NK-92 (cell line): ENCODE results near the gene EQTN.

ENCODE experiments used
- DNase-seq: peaks from one replicate; lab custom pipeline; 2025; ENCODE audit not compliant: unreplicated experiment; lab: John Stamatoyannopoulos, UW

Gene EQTN

DNA sequence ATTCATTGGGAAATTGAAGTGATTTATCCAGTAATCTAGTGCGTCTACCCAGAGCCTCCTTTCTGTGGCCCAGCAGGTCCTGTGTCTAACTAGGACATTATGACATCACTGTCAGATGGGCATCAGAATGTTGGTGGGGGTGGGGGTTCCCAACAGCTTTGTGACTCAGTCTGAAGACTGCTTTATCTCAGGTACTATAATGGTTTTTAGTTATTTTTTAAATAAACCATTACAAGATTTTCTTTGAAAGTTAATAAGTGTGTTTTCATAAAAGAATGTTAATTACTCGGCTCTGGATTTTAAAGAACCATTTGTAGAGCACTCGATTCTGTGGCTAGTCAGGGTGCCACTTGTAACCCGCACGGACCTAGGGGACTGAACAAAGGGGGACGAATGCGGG lies at the start of gene EQTN:
Gene EQTN, minus strand, starts transcription at position 101 of the 400 bp plus-strand sequence. Its CDS starts 95 bp downstream, at position 6.
- DNase-seq = no peak

DNA sequence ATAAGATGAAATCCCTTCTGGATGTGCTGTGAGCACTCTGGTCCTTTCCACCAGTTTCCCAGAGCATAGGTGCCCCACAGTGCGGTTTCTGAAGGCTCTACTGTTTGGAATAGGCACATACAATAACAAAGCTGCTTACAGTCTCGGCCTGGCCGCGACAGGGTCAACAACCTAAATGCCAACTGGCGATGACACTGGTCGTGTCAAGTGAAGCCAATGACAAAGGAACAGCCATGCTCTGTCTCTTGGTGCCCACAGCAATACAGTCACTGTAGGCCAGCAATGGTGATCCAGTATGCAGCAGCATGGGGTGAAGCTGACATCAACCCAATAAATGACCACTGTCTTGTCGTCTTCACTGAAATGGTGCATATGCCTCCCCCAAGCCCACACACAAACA lies 47.8 kb upstream of the EQTN start:
- no peak for DNase-seq

DNA sequence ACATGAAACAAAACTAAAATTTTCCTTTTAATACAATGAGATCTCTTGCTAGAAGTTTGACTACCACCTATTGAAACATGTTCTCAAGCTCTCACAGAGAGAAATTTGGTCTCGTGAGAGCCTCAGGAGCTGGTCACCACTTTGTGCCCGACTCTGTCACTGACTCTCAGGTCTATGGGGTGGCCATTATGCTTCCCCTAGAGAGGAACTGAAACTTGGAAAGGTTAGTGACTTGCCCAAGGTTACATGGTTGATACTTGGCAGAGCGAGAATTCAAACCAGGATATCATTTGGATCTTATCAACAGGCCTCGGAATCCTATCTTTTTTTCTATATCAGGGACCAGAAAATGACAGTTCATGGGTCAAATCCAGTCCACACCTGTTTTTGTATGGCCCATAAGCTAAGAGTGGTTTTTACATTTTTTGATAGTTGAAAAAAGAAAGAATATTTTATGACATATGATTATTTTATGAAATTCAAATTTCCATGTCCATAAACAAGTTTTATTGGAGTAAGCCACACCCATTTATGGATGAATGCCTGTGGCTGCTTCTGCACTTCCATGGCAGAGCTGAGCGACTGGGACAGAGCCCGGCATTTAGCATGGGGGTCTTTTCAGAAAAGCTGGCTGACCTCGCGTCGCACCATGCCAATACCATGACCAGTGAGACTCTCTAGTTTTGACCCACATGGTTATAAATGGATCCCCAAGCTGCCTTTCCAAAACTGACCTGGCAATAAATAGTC lies 44.8 kb upstream of the EQTN start:
- DNase-seq = no peak

DNA sequence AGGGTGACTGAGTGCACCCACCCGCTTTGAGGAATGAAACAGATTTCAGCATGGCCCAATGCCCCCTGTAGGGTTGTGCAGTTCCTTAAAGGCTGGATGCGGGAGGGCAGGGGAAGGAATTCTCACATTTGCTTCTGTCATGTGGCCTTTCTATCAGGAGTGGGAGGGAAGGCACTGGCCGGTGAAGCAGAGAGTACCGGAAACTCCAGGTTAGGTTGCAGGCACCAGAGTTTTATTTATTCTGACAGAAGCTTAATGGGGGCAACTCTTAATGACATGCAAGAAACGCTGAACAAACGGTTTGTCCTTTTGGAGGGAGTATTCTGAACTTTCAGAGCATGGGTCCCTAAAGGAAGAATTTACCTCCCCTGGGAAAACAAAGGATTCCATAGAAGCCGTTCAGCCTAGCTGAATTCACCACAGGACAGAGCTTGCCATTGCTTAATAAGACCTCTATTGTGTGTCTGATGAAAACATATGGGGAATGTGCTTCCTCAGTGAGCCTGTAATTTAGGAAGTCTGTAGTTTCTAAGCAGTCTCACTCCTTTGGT lies 44.1 kb upstream of the EQTN start:
- no peak for DNase-seq

DNA sequence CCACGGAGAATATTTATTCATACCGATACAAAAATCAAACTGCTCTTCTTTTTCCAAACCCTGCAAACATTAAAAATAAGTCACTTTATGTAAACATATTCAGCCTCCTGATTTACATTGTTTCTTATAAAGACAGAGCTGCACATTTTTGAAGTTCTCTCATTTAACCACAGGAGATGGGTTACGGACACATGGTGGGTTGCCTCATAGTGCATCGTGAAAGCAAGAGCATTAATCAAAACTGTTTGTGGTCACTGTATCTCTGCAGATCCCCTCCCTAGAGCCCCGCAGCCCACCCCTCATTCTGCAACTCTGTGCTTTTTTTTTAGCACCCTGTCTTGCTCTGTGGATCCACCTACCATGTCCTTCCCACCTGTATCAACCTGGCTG lies 43.3 kb upstream of the EQTN start:
- no peak for DNase-seq

DNA sequence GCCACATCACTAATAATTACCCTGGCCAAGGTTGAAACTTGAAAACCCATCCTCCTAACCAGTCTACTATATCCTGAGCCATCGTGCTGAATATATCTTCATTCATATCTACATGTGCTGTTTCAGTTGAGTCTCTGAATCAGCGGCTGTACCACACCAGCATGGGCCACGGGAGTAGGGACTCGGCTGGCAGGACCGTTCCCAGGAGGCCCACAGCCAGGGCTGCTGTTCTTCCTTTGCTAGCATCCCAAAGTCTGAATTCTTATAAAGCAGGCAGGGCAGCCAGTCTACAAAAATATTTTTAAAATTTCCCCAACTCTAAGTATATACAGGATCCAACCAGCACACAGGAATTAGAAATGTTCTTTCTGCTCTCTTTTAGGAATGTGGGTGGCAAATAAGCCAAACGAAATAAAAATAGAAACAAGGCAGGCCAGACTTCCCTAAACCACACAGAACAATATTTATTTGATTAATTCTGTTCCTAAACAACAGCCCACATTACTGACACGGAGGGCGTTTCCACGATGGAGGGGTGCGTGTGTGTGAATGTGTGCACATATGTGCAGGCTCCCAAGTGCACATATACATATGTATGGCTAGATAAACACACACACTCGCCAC lies 42.8 kb upstream of the EQTN start:
- no peak for DNase-seq

DNA sequence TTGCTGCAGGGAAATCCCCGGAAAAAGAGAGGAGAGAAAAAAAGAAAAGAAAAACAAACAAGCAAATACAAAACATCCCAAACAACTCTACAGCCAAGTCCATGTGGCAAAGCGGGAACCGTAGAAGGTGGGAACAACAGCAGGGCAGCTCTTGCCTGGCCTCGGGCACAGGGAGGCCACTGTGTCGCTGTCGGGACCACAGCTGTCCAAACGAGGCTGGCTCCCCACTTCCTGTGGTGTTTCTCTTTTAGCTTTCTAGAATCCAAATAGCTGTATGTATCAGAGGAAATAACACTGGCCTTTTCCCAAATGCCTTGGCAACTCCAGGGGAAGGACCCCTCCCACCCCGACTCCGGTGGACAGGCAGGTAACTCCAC lies 41.6 kb upstream of the EQTN start:
- DNase-seq = no peak

DNA sequence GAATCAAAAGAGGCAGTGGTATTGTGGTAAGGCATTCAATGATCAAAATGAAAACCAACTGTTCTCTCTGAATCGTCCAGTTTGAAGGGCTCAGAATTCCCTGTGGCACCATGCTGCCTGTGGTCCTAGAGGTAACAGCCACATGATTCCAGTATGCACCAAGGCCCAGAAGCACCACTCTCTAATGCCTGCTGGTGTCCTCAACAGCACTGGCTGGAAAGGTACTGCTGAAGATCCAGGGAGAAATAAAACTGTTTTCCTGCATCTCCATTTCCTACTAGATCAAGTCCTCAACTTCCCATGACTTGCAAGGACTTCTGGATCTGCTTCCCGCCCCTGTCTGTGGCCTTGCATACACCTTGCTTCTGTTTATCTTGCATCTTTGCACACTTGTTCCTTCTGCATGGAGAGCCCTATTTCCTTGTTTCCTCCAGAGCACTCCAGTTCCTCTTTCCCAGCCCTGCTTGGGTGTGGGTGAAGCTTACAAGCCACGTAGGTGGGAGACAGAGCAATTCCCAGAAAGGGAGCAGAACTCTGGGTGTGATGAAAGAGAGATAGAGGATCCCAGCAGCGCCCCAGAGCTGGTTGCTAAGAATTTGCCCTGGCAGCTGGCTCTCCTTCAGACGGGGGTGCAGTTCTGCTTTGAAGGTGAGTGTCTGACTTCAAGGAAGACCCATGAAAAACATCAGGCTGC lies 41.0 kb upstream of the EQTN start:
- no peak for DNase-seq

DNA sequence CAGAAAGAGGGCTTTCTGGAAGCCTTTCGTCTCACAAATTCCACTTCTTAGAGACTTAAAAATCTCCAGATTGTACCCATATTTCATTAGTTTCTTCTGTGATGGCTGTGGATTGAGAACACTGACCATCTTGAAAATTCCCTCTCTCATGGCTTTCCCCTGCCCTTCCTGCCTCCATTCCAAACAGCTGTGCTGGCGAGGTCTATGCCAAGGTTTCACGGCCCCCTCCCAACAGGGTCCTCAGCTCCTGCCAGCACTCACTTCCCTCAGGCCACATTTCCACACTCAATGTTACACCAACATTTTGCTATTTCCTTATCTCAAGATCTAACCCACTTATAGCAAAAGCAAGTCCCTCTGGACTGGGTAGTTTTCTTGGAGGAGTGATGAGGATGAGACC lies 40.3 kb upstream of the EQTN start:
- no peak for DNase-seq

DNA sequence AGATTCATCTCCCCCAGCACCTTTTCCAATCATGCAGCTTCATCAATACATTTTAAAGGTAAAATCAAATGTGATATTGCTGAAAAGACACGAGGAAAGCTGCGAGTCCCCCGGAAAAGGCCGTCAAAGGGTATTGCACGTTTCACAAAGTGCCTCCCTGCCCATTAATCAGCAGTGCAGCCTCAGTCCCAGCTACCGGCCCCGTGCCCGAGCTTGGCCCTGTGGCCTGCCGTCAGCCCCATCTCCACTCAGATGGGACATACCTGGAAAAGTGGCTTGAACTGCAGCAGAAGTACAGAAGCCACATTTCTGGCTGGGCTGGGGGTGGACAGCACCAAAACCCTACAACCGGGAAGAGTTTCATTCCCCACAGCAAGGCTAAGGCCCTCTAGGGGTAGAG lies 39.9 kb upstream of the EQTN start:
- no peak for DNase-seq

DNA sequence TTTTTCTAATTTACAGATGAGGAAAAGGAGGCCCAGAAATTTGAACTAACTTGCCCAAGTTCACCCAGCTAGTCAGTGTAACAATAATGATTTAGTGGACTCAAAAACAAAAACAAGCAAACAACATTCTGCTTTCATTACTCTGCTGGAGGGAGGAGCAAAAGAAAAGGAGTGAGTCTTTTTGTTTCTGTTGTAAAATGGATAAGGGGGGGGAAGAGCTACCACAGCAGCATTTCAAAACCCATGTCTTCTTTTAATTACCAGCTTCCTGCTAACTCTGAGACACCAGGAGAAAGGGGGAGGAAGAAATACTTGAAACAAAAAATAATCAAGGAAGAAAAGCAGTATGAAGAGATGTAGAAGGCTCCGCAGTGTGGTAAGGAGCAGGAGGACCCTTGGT lies 39.2 kb upstream of the EQTN start:
- no peak for DNase-seq

DNA sequence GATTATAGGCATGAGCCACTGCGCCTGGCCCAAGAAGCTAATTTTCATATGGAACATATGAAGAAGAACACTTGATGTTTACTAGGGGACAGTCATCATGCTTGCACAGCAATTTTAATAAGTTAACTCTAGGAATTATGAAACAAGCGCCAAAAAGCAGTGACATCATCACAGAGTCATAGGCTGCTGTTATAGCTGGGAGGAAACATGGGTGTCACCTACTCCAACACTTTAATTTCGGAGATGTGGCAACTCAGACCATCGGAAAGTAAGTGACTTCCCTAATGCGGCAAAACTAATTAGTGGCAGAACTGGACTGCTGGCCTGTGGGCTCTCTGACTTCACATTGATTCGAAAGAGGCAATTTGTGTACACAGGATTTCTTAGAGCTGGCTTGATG lies 38.1 kb upstream of the EQTN start:
- DNase-seq = no peak

DNA sequence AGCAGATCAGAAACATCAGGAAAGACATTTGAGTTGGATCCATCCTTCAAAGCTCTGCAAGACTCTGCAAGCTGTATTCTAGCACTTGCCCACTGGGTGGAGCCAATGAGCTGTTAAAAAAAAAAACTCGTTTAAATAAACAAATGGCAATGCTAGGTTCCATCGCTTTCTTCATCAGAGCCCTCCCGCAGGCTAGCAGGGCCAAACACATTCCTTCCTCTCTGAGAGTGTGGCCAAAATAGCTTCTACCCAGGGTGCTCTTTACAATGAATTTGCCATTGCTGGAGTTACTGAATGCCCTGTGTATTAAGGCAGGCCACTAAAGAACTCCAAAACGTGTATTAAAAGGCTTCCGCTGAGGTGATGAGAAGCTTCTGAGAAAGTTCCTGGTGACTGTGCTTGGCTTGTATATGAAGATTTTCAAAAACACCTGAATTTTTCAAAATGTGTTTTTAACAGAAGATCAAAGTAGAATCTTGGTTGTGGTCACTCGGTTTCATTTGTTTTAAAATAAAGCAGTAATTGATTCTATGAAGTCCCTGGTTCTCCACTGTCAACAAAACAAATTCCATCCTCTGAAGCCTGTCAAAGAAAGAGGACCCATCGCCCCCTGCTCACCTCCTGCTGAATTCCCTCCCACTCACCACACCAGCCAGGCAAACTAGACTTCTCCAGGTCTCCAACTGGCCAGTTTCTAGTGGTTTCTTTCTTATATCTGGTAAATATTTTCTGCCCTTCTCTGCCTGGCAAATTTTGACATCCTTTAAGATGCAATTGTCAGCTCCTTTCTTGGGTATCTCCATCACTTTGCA lies 36.5 kb upstream of the EQTN start:
- no peak for DNase-seq

DNA sequence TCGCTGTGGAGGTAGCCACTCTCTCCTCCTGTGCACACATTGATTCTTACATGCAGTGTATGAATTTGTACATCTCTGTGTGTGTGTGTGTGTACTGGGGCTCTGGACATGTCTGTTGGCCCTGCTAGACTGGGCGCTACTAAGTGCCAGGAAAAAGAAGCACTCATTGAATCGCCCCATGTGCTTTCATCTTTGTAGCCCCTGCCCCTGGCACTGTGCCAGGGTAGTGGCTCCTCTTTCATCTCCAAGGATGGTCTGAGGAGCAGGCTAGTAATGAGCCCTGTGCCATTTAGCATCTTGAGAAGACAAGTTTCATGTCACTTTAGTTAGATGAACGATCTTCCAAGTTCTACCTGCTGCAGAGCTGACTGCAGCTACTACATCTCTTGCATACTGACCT lies 34.4 kb upstream of the EQTN start:
- no peak for DNase-seq

DNA sequence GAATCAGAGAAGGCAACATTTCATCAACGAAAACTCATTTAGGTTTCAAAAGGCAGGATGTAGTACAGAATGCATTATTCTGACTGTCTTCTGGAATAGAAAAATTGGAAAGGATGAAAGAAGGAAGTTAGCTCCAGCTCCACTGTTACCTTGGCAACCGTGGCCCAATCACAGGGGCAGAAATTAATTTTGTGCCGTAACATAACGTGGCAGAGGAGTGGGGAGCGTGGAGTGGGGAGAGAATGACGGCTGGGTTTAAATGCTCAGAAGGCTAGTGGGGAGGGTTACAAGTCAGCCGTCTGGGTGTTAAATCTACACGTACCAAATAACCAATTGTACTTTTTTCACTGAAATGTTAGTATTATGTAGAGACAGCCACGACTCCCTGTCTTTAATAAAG lies 32.3 kb upstream of the EQTN start:
- no peak for DNase-seq

DNA sequence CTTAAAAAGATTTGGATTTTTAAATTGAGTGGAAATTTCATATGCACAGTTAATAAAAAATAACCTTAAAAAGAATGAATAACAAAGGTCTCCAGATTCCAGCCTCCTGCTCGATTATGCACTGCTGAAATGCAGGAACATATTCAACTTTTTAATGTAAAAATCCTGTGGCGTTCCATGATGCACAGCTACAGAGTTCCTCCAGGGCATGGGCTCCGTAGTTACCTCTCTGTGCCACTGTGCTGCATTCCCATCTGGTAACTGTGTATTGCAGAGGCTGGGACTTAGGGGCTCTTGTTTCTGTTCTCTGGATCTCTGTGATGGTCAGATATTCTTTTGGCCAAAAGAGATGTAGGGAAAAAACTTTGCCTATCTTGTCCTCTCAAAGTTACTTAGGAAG lies 31.5 kb upstream of the EQTN start:
- no peak for DNase-seq

DNA sequence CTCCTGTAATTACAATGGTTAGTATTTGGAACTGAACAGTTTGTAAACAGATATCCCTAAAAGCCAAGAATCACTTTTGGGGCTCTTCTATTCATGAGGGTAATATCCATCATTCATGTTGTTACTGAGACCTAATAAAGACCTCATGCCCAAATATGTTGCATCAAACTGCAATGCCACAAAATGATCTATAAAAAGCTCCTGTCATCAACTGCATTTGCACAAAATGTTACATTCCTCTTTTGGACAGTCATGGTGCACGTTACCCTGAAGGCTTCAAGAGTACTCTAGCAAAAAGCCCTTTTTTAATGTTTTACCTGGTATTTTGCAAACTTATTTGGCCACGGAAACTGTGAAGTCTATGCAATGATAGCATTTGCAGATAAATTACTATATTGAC lies 14.2 kb upstream of the EQTN start:
- DNase-seq = no peak

DNA sequence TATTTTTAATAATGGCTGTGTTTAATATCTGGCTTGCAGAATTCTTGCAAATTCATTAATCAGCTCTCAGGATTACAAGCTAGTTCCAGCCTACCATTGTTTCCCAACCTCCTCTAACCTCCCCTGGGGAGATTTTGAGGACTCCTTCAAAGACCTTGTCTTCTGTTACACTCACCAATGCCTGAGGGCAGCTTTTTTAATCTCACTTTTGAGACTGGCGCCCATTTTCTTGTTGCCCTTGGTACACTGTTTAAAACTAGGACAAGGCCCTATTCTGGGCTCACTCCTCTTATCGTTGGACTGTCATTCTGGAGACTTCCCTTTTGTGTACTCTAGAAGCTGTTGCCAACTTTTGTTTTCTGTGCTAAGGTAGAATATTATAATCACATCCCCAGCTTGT lies 13.6 kb upstream of the EQTN start:
- DNase-seq = no peak

DNA sequence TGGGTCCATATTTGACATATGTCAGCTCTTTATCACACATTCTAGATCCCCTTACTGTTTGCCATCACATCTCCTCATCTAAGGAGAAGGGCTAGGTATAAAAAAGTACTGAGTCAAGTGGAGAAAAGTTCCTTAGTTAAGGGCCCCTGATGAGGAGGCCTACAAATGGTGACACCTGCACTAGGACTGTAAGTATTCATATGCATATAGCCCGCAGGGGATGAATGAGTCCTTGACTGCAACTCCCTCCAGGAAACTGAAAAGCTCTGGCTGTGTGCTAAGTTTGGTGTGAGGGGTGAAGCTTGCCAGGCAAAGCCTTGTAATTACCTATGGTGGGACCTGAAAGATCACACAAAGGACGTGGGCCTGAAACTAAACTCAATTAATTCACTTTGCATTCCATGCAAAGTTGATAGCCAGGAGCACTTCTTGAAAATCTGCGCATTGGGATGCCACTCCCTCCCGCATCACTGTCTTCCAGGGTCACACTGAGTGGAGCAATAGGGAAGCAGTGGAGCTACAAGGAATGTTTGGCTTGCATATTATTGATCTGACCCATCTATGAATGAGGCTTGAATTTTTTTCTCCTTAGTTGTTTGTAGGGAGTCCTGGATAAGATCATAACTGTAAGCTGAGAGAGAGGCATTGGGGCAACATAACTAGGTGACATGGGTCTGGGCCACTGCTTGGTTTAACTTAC lies 11.9 kb upstream of the EQTN start:
- DNase-seq = no peak

DNA sequence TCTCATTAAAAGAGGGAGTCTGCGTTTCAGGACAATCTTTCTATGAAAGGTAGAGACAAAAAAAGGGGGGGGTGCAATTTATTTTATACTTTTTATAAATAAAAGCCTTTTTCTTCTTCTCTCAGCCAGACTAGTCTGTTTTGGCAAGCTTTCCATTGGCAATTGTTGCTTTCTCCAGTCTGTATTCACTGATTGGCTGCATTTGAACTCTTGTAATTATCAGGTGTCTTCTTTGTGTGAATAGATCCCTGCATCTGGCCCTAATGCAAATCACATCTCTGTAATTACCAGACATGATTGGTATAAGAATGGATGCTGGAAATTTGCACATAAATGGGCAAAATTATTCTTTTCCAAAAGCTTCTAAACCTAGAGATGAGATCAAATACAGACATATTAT lies 7.6 kb upstream of the EQTN start:
- DNase-seq = no peak

DNA sequence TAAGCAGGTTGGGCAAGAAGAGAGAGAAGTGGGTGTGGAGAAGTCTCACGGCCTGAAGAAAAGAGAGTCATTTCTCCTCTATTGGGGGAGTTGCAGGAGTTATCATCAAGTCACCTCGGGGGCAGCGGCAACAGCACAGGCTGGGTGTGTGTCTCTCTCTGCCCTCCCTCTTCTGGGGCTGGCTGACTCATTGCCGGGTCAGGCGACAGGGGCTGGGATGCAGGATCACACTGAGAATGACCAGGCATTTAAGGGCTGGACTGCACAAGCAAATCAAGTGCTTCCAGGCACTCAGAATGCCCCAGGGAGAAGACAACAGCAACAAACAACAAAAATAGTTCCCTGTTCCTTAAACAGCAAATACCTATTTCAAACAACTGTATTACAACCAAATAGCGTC lies 6.3 kb upstream of the EQTN start:
- DNase-seq = no peak
